Activated T-helper 1 cell treated with Interleukin-2 at 50 U/mL for 16 hours (primary cell): ENCODE data around the gene OR5H1.
"Not testable (repeated sequence)": the region's sequence is repeated elsewhere in the genome, so short reads cannot be mapped to it uniquely, and the experiment has no call there.

Experiments used
- DNase-seq: peaks from one replicate; pipeline ENCODE4 v3.0.0-alpha.2; 2020; ENCODE audit warnings: low read depth

OR5H1 gene

DNA sequence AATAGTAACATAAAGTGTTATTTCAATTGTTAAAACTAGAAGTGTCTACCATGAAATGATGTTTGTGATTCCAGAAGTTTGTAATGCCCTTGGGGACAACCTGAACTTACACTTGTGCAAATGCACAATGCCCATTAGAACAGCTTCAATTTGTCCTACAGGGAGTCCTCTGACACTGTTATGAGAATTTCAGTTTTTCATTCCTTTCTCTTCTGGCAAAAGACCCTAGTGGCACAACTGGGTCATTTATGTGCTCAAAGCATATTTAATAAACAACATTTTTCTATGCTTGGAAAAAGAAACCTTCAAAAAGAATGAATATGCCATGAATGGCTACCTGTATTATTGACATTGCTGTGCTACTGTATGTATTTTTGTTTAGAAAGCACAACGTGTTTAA is at the start of gene OR5H1:
Gene OR5H1 (plus strand): TSS at position 301 of the 400 bp plus-strand sequence. CDS start 1,977 bp downstream, outside the sequence.
- DNase-seq: no peak

DNA sequence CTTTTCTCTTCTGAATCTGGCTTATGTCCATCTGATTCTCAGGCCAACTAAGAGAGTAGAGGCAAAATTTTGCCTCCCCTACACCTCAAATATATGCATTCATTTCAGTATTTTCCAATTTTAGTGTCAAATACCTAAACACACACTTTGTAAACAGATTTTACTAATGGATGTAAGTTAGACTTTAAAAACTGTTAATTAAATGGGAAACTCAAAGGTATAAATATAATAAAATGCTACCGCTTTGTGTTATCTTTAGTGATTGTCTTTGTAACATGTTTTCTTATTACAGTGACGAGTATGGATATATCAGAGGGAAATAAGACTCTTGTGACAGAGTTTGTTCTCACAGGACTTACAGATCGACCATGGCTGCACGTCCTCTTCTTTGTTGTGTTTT is 43.6 kb upstream of the OR5H1 start, which contains the start of gene OR5AC2:
Gene OR5AC2 (plus strand): TSS at position 301 of the 400 bp plus-strand sequence. CDS start 0 bp downstream, at position 301.
- DNase-seq: no peak

GRCh38 chr3:98095882-98096281 is 34.6 kb upstream of the OR5H1 start:
- no peak for DNase-seq

DNA sequence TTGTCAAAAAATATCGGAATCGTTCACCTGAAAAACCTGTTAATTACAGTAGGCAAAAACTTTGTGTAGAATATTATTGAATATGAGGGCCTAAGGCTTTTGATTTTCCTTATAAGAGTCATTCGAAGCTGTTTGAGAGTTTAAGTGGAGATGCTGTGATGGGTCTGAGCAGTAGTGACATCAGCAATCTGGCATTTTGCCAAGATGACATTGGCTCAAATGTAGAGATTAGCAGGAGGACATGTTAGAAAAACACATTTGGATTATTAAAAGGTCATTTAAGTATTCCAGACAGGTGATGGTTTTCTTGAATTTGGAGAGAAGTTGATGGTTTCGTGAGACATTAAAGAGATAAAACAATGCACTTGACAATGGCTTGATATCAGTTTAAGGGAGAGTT is 30.7 kb upstream of the OR5H1 start:
- no peak for DNase-seq

GRCh38 chr3:98108162-98108561 is 22.4 kb upstream of the OR5H1 start:
- DNase-seq: no peak

DNA sequence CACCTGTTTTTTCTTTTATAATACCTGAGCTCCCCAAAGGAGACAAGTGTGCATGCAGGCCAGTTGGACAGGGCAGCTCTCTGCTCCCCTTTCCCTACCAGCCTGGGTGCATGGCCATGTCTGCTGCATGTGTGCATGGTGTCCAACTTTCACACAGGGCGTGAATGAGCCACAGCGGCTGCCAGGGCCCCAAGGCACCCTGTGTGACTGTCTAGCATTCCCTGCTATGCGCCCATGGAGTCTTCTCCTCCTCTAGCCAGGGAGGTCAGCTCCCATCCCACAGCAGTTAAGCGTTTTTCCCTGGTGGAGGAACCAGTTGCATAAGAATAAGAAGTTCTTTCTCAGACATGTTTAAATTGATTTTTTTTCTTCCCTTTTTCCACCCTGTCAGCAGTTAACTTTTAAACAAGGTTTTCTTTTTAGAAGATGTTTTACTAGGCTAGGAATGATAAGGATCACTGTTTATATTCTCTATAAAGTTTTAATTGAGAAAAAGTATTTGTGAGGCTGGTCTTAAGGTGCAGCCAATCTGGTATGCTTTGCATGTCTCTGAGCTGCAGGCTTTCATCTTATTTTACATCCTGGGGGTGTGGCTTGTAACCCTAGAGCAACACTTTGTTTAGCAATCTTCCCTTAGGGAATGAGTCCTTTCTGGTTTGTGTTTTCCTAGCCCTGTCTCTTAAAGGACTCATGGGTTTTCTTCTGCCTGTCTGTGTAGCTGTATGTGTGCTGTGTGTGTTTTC is 20.5 kb upstream of the OR5H1 start:
- no peak for DNase-seq

DNA sequence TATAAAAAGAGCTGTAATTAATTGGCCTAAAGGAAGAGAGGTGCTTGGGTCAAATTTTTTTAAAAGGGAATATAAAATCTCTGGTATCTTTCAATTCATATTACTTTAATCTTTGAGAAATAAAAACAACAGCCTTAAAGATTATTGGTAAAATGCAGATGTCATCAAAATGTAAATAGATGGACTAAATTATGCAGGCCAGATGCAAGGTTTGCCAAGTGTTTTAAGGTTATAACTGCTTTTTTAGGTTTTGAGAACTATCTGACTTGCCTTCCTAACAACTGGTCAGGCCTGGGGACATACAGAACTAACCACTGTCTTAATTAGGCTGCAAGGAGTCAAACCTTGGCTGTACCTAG is 20.0 kb upstream of the OR5H1 start:
- no peak for DNase-seq

GRCh38 chr3:98114264-98114663 is 16.3 kb upstream of the OR5H1 start:
- DNase-seq: no peak

DNA sequence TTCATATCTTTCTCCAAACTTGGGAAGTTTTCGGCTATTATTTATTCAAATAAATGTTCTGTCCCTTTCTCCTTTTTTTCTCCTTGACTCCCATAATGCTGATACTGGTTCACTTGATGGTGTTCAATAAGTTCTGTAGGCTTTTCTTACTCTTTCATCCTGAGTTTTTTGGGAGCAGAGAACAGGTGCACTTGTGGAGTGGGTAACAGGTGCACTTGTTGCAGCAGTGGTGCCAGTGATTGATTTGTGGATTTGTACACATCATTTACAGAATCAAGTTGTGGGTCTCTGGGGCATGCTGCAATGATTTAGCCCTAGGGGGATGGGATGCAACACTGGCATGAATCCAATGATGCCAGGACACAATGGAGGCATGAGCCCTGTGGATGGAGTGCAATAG is 14.8 kb upstream of the OR5H1 start:
- no peak for DNase-seq

- DNase-seq: no peak
These were observed 6.1 kb downstream of the OR5H1 start for GRCh38 chr3:98136631-98137030.

DNA sequence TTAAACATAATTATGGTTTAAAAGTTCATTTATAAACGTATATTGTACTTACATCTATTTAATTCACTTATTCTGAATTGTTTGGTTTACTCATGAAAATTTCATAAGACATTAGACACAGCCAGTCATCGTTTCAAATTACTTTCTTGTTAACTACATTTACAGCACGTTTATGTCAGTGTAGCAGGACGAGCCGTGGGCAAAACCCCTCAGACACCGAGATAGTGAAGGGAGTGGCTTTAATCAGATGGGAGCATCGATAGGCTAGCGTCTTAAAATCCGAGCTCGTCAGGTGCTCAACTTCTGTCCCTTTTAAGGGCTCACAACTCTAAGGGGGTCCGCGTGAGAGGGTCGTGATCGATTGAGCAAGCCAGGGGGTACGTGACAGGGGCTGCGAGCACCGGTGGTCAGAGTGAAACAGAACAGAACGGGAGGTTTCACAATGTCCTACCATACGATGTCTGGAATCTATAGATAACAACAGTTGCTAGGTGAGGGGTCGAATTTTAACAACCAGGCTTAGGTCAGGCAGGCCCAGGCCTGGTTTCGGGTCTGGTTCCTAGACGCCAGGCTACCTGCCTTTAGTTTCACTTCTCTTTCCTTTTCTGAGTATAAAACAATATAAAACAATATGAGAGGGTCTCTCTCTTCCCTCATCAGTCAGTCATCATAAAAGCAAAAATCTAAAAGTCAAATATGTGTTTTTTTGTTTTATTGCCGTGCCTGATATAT is 7.5 kb downstream of the OR5H1 start:
- not testable (repeated sequence) for DNase-seq

DNA sequence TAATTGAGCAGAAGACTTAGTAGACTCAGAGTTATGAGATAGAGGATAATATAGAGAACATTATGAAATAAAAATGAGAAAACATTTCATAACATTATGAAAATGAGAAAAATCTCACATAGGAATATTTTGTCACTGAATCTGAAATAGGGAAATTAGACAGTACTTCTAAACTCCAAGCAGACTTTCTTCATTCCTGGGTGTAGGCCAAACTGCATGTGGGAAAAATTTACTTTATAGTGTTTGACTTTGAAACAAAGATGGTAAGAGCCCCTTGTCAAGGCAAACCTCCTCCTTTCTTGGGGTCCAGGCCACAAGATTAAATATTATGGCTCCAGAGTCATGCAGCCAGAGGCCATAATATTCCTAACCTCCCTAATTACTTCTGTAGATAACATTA is 10.0 kb downstream of the OR5H1 start:
- no peak for DNase-seq

DNA sequence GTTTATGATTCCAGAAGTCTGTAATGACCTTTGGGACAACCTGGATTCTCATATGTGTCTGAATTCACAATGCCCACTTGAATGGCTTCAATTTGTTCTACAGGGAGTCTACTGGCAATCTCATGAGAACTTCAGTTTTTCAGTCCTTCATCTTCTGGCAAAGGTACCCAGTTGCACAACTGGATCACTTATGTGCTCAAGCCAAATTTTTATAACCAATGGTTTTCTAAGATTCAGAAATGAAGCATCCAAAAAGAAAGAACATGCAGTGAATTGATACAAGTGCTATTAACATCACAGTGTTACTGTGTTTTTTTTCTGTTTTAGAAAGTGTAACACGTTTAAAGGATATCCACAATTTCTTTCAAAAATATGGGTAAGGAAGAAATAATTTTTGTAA is 16.7 kb downstream of the OR5H1 start, which contains the start of gene OR5H14:
Gene OR5H14 (plus strand): TSS at position 301 of the 400 bp plus-strand sequence. CDS start 1,907 bp downstream, outside the sequence.
- DNase-seq: no peak

DNA sequence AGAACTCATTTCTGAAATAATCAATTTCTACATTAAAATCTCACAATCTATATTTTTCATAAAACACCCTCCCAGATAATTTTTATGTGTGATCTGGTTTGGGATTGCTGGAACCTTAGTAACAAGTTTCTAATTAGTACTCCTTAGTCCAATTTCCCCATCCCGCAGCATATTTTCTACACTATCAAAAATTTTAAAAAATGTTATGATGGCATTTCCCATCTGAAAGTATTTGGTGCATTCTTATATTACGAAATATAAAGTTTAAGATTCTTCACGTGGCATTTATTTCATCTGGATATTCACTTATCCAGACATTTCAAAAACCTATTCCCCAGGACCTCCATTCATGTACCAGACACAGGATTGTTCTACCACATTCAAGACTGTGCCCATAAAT is 18.2 kb downstream of the OR5H1 start:
- DNase-seq: no peak

- not testable (repeated sequence) for DNase-seq
These were observed 18.9 kb downstream of the OR5H1 start for GRCh38 chr3:98149456-98149855.

DNA sequence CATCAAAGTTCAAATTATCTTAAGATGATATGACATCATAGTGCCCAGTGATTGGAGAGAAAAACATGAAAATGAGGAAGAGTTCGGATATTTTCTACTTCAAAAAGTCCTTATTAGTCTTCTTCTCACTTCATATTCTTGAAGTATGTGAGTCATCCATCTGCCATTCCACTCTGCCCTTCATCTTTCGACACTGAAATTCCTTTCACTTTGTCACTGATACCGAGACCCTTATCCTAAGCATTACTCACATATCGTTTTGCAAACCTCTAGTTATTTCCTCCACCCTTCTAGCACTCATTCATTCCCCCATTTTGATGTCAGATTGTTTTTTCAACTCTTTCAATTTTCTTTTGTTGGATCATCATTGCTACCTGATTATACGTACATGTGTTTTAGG is 20.7 kb downstream of the OR5H1 start:
- no peak for DNase-seq

GRCh38 chr3:98166396-98166795 is 35.9 kb downstream of the OR5H1 start, which contains the start of gene OR5H15:
Gene OR5H15, plus strand, starts transcription at chr3:98166696. Its CDS starts 2,004 bp downstream, at chr3:98168700.
- no peak for DNase-seq

GRCh38 chr3:98171071-98171470 is 40.5 kb downstream of the OR5H1 start:
- no peak for DNase-seq

DNA sequence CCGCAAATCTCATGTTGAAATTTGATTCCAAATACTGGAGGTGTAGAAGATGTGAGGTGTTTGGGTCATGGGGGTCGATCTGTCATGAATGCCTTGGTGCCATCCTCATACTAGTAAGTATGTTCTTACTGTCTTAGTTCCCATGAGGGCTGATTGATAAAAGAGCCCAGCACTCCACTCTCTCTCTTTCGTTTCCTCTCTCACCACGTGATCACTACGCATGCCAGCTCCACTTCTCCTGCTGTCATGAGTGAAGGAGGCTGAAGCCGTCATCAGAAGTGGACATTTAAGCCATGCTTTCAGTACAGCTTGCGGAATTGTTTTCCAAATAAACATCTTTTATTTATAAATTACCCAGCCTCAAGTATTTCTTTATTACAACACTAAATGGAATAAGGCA is 42.1 kb downstream of the OR5H1 start:
- no peak for DNase-seq

DNA sequence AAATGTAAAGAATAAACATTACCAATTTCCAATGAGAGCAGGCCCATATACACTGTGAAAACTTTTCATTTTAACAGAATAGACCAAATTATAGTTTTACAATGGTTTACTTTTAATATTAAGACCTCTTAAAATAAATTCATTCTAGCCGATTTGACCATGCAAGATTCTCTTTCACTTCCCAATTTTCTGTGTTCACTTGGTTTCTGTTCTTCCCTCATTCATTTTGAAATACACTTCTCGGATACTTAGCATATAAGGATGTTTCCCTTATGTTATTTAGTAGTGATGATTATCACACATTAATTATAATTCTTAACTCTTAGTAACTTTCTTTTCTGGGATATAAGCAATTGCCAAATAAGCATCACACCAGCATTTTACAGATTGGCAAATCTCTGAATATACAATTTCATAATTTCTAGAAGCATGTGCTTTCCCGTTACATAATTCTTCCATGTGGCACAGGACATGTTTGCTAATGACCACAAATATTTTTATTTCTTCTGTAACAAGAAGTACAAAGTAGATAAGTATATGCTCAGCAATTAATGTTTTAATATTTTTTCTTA is 49.9 kb downstream of the OR5H1 start:
- no peak for DNase-seq

GRCh38 chr3:98182196-98182595 is 51.7 kb downstream of the OR5H1 start:
- DNase-seq: no peak

- DNase-seq: no peak
These were observed 54.7 kb downstream of the OR5H1 start for GRCh38 chr3:98185180-98185579.
